Kidney (tissue), 14 donors: ENCODE results near the gene NIBAN1. TPM values are rescaled to one million over a fixed set of nuclear protein-coding genes. Genes with fewer than 3 reads are reported as not detected.

Source experiments
- DNase-seq, 5 donors: peaks; one replicate each; pipeline ENCODE4 v3.0.0-alpha.2; 2013 to 2020
- FAIRE-seq: peaks from 2 replicates; lab custom pipeline; 2012; peaks lifted over from hg19 to GRCh38; lab: Jason Lieb, UNC
- H3K27ac ChIP-seq, 2 donors: one replicate each; pipeline ENCODE4 v1.7.0; 2013; ENCODE audit warnings: low read depth in 2 of 2, low read length in 2 of 2, inconsistent platforms in 1 of 2
- H3K27me3 ChIP-seq: one replicate; pipeline ENCODE4 v1.7.1; 2013; ENCODE audit warnings: low read length, inconsistent platforms; ENCODE audit not compliant: control insufficient read depth, insufficient read depth
- H3K36me3 ChIP-seq, 3 donors: one replicate each; pipeline versions ENCODE4 v1.7.0 to v1.7.1; 2013; ENCODE audit warnings: low read length in 3 of 3, control low read depth in 1 of 3, inconsistent platforms in 1 of 3; ENCODE audit not compliant: insufficient read depth in 3 of 3, control insufficient read depth in 2 of 3
- H3K4me1 ChIP-seq, 3 donors: one replicate each; pipeline versions ENCODE4 v1.7.0 to v1.7.1; 2013; ENCODE audit warnings: low read length in 3 of 3, inconsistent platforms in 1 of 3, low read depth in 1 of 3; ENCODE audit not compliant: control insufficient read depth in 2 of 3, insufficient read depth in 2 of 3
- H3K4me3 ChIP-seq, 3 donors: one replicate each; pipeline versions ENCODE4 v1.7.0 to v1.8.1; 2013; ENCODE audit warnings: low read length in 3 of 3, control low read depth in 1 of 3, inconsistent platforms in 1 of 3
- H3K9ac ChIP-seq, 3 donors: one replicate each; pipeline versions ENCODE4 v1.7.0 to v1.7.1; 2013; ENCODE audit warnings: low read length in 3 of 3, control low read depth in 1 of 3, inconsistent platforms in 1 of 3
- H3K9me3 ChIP-seq, 3 donors: one replicate each; pipeline versions ENCODE4 v1.7.0 to v1.7.1; 2013; ENCODE audit warnings: low read length in 3 of 3, control low read depth in 1 of 3, inconsistent platforms in 1 of 3; ENCODE audit not compliant: control insufficient read depth in 2 of 3, insufficient read depth in 1 of 3
- CTCF ChIP-seq: IDR thresholded peaks from 3 replicates; pipeline ENCODE4 v1.5.1; 2012; ENCODE audit warnings: mild to moderate bottlenecking, moderate library complexity, borderline replicate concordance; ENCODE audit not compliant: insufficient read depth; ENCODE audit errors: extremely low read depth
- intact Hi-C: fragments of 100-400 bp; cut with DNase I; formaldehyde crosslinking; loops from one replicate; pipeline ENCODE4 v1.11.1; 2022
- polyA plus RNA-seq: library from polyadenylated mRNA; stranded (reverse); fragments of 350-450 nt; fragmentation: Illumina TruSeq; extraction: RNeasy Lipid Tissue Mini Kit (QIAGEN cat#74804); gene quantifications from one replicate; pipeline ENCODE4 v1.2.3, GENCODE V29; 2014; ENCODE audit warnings: low read depth, low replicate concordance; ENCODE audit not compliant: insufficient read depth
- total RNA-seq: library from RNA; stranded (reverse); fragmentation: NEBNext Ultra II Directional; extraction: Animal tissue kit (Norgen Biotek cat#: 25700); gene quantifications from one replicate; pipeline ENCODE4 v1.2.1, GENCODE V29; 2021
- donor health status: control.
- donor health status: control.
- donor health status: control.
- donor health status: control.
- donor health status: control.
- donor health status: DM: yes; HTN: yes; CAD: no.
- donor health status: Normal renal cell carcinoma (clear cell type).

The NIBAN1 gene
- total and polyA plus RNA-seq, 2 donors from 2014 or later, result 2.6 to 25.4 TPM

GRCh38 chr1:185016880-185017279 is 42.6 kb upstream of the NIBAN1 start:
- Histone ChIP-seq H3K9me3 (no peaks in the 10 kb centered on the region), H3K4me1 (peaks cover 0 to 7% (median 0%) of the 10 kb centered on the region in 3 donors), H3K27me3 (no peaks in the 10 kb centered on the region), H3K9ac (no peak overlapping the region), H3K4me3 (no peak overlapping the region), H3K27ac (no peak overlapping the region), H3K36me3 (no peaks in the 10 kb centered on the region)
- FAIRE-seq (no peak), DNase-seq (no peak)
- intact Hi-C loops, result no loop called here
- no peak for TF ChIP-seq CTCF

GRCh38 chr1:185015631-185016030 is 41.3 kb upstream of the NIBAN1 start:
- Histone ChIP-seq H3K27me3 (no peaks in the 10 kb centered on the region), H3K9me3 (no peaks in the 10 kb centered on the region), H3K36me3 (no peaks in the 10 kb centered on the region), H3K4me1 (peaks cover 0 to 7% (median 0%) of the 10 kb centered on the region in 3 donors), H3K4me3 (no peak overlapping the region), H3K27ac (no peak overlapping the region), H3K9ac (no peak overlapping the region)
- DNase-seq (no peak), FAIRE-seq (no peak)
- intact Hi-C loops, result no loop called here
- TF ChIP-seq CTCF, result no peak

GRCh38 chr1:185014941-185015340 is 40.6 kb upstream of the NIBAN1 start:
- Histone ChIP-seq H3K4me1 (peaks cover 0 to 7% (median 0%) of the 10 kb centered on the region in 3 donors), H3K27me3 (no peaks in the 10 kb centered on the region), H3K9ac (no peak overlapping the region), H3K36me3 (no peaks in the 10 kb centered on the region), H3K9me3 (no peaks in the 10 kb centered on the region), H3K27ac (no peak overlapping the region), H3K4me3 (no peak overlapping the region)
- intact Hi-C loops, result no loop called here
- TF ChIP-seq CTCF, result no peak
- DNase-seq (no peak), FAIRE-seq (no peak)

- H3K9me3 ChIP-seq, result no peaks in the 10 kb centered on the region
- FAIRE-seq (no peak), DNase-seq (no peak)
- intact Hi-C loops, result no loop called here
- no peak for TF ChIP-seq CTCF
- no peak overlapping the region for H3K4me3 ChIP-seq
- H3K9ac ChIP-seq, result no peak overlapping the region
- H3K4me1 ChIP-seq, result no peaks in the 10 kb centered on the region
- H3K27me3 ChIP-seq, result no peaks in the 10 kb centered on the region
- H3K27ac ChIP-seq, result no peak overlapping the region
- no peaks in the 10 kb centered on the region for H3K36me3 ChIP-seq
Measured at GRCh38 chr1:185010361-185010760, 36.1 kb upstream of the NIBAN1 start.
